Heart left ventricle (tissue), 13 donors: Measurements from ENCODE around the gene HCN3.

Source experiments
- POLR2A ChIP-seq, 2 donors: fragments of 450-650 bp; IDR thresholded peaks; one replicate each; pipeline ENCODE4 v1.6.1; 2017; ENCODE audit warnings: antibody characterized with exemption in 2 of 2, mild to moderate bottlenecking in 2 of 2, moderate library complexity in 2 of 2
- TF ChIP-seq, protein P1 (sequence below), 12 donors: fragments of 200-600 bp; sonication (generic) in 4 of 12; IDR thresholded peaks; one replicate each; pipeline versions ENCODE4 v1.5.0 to v1.8.0; 2018 to 2022; ENCODE audit warnings: antibody characterized with exemption in 12 of 12, mild to moderate bottlenecking in 5 of 12
- donor health status: ischemic (EF 13 %, LVEDD 7.1; RV severe dilation, severe dysfunction).
- donor health status: DM: no; HTN: yes; CAD: no.
- donor health status: DM: no; HTN: no; CAD: no.
- donor health status: ischemic (EF 25% LVEDD 6.9; RV normal size, moderate dysfunction).
- donor health status: ischemic (EF 25% LVEDD 5.7; RV mildly dilated, moderate dysfunction).
- donor health status: ischemic (EF 35%, LVEDD 5.7; RV mildly dilated, moderate dysfunction).
- donor health status: nonischemic (EF 11% LVEDD 7.7; RV severe dilation, severe dysfunction).
- donor health status: DM: yes; HTN: yes; CAD: no.
- donor health status: PGD.
- donor health status: ischemic (EF 29% LVEDD 5.4; RV normal size, mild dysfunction).
- donor health status: nonischemic (EF 23%, LVEDD 6.1; RV moderate dilation, normal function).

GRCh38 chr1:155334962-155335361 lies 57.7 kb downstream of the HCN3 start:
- TF ChIP-seq POLR2A (IDR thresholded peaks at IDR 0.05), result no peak
- TF ChIP-seq, protein P1, sequence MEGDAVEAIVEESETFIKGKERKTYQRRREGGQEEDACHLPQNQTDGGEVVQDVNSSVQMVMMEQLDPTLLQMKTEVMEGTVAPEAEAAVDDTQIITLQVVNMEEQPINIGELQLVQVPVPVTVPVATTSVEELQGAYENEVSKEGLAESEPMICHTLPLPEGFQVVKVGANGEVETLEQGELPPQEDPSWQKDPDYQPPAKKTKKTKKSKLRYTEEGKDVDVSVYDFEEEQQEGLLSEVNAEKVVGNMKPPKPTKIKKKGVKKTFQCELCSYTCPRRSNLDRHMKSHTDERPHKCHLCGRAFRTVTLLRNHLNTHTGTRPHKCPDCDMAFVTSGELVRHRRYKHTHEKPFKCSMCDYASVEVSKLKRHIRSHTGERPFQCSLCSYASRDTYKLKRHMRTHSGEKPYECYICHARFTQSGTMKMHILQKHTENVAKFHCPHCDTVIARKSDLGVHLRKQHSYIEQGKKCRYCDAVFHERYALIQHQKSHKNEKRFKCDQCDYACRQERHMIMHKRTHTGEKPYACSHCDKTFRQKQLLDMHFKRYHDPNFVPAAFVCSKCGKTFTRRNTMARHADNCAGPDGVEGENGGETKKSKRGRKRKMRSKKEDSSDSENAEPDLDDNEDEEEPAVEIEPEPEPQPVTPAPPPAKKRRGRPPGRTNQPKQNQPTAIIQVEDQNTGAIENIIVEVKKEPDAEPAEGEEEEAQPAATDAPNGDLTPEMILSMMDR (IDR thresholded peaks at IDR 0.05), result no peak
